ENCODE data around the gene FAM171A1. TPM values are rescaled to one million over a fixed set of nuclear protein-coding genes. Genes with fewer than 3 reads are reported as not detected.

Gene FAM171A1
- total RNA-seq, 1 donor = 25.0 TPM

GRCh38 chr10:15167411-15168290 is 203.4 kb downstream of the FAM171A1 start:
- Histone ChIP-seq H3K36me3 (ENCODE audit: insufficient read depth, low read length) (no peaks in the 10 kb centered on the region), H3K4me2 (ENCODE audit: insufficient read depth, low read length) (peak overlapping the region; percentile 96), H4K20me1 (ENCODE audit: insufficient read depth, low read length) (peaks cover 25% of the 10 kb centered on the region), H3K9me3 (ENCODE audit: low read depth, low read length) (no peaks in the 10 kb centered on the region), H3K4me3 (ENCODE audit: insufficient read depth, low read length) (peak overlapping the region; percentile 96), H2AFZ (ENCODE audit: low read length) (peak overlapping the region; percentile 81), H3K27ac (ENCODE audit: low read depth, low read length) (peak overlapping the region; percentile 74), H3K27me3 (ENCODE audit: insufficient read depth, low read length) (no peaks in the 10 kb centered on the region), H3K79me2 (ENCODE audit: insufficient read depth, low read length) (peaks cover 56% of the 10 kb centered on the region), H3K4me1 (ENCODE audit: insufficient read depth, low read length) (peaks cover 42% of the 10 kb centered on the region)
- peak; percentile 41 for TF ChIP-seq CTCF (IDR thresholded peaks at IDR 0.05; ENCODE audit: extremely low read depth, low read depth, low read length)
- peak; percentile 93 for DNase-seq (ENCODE audit: insufficient read length, low spot score, missing footprints)

GRCh38 chr10:15166325-15166724 is 204.8 kb downstream of the FAM171A1 start:
- Histone ChIP-seq H2AFZ (ENCODE audit: low read length) (no peak overlapping the region), H3K4me1 (ENCODE audit: insufficient read depth, low read length) (peaks cover 42% of the 10 kb centered on the region), H4K20me1 (ENCODE audit: insufficient read depth, low read length) (peaks cover 28% of the 10 kb centered on the region), H3K79me2 (ENCODE audit: insufficient read depth, low read length) (peaks cover 69% of the 10 kb centered on the region), H3K36me3 (ENCODE audit: insufficient read depth, low read length) (no peaks in the 10 kb centered on the region), H3K4me2 (ENCODE audit: insufficient read depth, low read length) (peak overlapping the region; percentile 96), H3K4me3 (ENCODE audit: insufficient read depth, low read length) (peak overlapping the region; percentile 96), H3K9me3 (ENCODE audit: low read depth, low read length) (no peaks in the 10 kb centered on the region), H3K27me3 (ENCODE audit: insufficient read depth, low read length) (no peaks in the 10 kb centered on the region), H3K27ac (ENCODE audit: low read depth, low read length) (peak overlapping the region; percentile 74)
- peak; percentile 15 for DNase-seq (ENCODE audit: insufficient read length, low spot score, missing footprints)
- TF ChIP-seq CTCF (IDR thresholded peaks at IDR 0.05; ENCODE audit: extremely low read depth, low read depth, low read length) = no peak

DNA sequence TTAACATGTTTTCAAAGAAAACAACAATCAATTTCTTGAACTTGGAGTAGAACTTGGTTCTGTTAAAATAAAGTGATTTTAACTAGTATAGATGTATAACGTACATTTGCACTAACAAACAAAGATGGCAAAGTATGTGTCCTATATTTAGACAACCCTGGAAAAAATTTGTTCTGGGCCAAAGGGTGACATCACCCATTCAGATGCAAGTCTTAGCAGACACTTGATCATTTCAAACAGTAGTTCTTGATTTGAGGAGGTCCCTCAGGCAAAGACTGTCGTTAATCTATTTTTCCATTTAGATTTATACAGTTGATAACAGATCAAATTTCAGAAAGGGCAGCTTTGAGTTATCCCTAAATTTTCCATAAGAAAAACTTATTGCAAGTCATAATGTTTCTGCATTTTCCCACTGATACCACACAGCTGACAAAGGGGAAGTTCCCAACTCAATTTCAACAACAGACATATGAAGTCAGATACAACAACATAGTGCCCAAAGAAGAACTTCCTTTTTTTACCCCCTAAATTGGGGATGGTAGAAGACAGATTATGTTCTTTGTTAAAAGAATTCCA is 207.7 kb downstream of the FAM171A1 start:
- no peak for TF ChIP-seq CTCF (IDR thresholded peaks at IDR 0.05; ENCODE audit: extremely low read depth, low read depth, low read length)
- H2AFZ ChIP-seq (ENCODE audit: low read length) = no peak overlapping the region
- H3K4me1 ChIP-seq (ENCODE audit: insufficient read depth, low read length) = peaks cover 25% of the 10 kb centered on the region
- H3K79me2 ChIP-seq (ENCODE audit: insufficient read depth, low read length) = peaks cover 97% of the 10 kb centered on the region
- no peaks in the 10 kb centered on the region for H3K9me3 ChIP-seq (ENCODE audit: low read depth, low read length)
- peaks cover 48% of the 10 kb centered on the region for H4K20me1 ChIP-seq (ENCODE audit: insufficient read depth, low read length)
- no peaks in the 10 kb centered on the region for H3K27me3 ChIP-seq (ENCODE audit: insufficient read depth, low read length)
- DNase-seq (ENCODE audit: insufficient read length, low spot score, missing footprints) = peak; percentile 43
- peaks cover 2% of the 10 kb centered on the region for H3K36me3 ChIP-seq (ENCODE audit: insufficient read depth, low read length)
- H3K4me3 ChIP-seq (ENCODE audit: insufficient read depth, low read length) = no peak overlapping the region
- H3K4me2 ChIP-seq (ENCODE audit: insufficient read depth, low read length) = no peak overlapping the region
- no peak overlapping the region for H3K27ac ChIP-seq (ENCODE audit: low read depth, low read length)

Small RNA genes within 50 kb of the gene (small RNA-seq; reads per million reads assigned to genes)
- not detected for gene AL590365.1

Other genes with a start within 250 kb of the FAM171A1 start
- gene NMT2, start 202.6 kb downstream of the FAM171A1 start, total RNA-seq = 43.8 and 61.0 TPM in 2 replicates

Data from osteoblast (primary cell).